Kidney epithelial cell (primary cell): ENCODE measurements around the gene CDC42. TPM values are rescaled to one million over a fixed set of nuclear protein-coding genes. Genes with fewer than 3 reads are reported as not detected.

Experiments
- DNase-seq: peaks from one replicate; pipeline ENCODE4 v3.0.0-alpha.2; 2010; ENCODE audit warnings: low read depth
- H3K27me3 ChIP-seq: 2 replicates; pipeline ENCODE4 v1.6.0; 2011; ENCODE audit warnings: low read length; ENCODE audit not compliant: control insufficient read depth, insufficient read depth
- H3K36me3 ChIP-seq: 2 replicates; pipeline ENCODE4 v1.5.1; 2011; ENCODE audit warnings: low read length; ENCODE audit not compliant: control insufficient read depth, insufficient read depth
- H3K4me3 ChIP-seq: 2 replicates; pipeline ENCODE4 v1.5.1; 2011; ENCODE audit warnings: low read depth, mild to moderate bottlenecking, control low read depth, low read length
- CTCF ChIP-seq: IDR thresholded peaks from 2 replicates; pipeline ENCODE4 v1.5.1; 2011; ENCODE audit warnings: mild to moderate bottlenecking, moderate library complexity, low read length, control low read depth, inconsistent platforms; ENCODE audit not compliant: insufficient read depth, poor library complexity, severe bottlenecking
- total RNA-seq: library from RNA; depleted of rRNA; stranded (reverse); fragments of >200 nt; gene quantifications from 2 replicates; pipeline ENCODE4 v1.2.3, GENCODE V29; 2015

Gene CDC42
- total RNA-seq, 1 donor from 2014 or later: 327 TPM

DNA sequence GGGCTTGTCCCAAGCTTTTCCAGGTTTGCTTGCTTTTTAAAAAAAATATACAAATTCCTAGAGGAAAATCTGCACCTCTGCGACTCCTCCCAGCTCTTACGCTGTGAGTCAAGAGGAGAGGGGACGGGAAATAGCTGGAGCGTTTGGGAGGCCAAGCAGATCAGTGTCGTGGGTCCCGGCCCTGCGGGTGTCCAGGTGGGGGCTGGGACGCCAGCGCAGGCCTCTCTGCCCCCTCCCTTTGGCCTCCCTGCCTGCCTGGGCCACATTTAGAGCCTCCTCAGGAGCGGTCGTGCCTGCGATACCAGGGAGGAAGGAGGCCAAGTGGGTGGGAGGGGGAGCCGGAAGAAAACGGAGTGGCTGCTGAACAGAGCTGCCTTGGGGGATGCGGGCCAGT lies 81.4 kb downstream of the CDC42 start:
- no peaks in the 10 kb centered on the region for H3K36me3 ChIP-seq
- DNase-seq: no peak
- TF ChIP-seq CTCF: no peak
- no peak overlapping the region for H3K4me3 ChIP-seq
- peaks cover 16% of the 10 kb centered on the region for H3K27me3 ChIP-seq

- Histone ChIP-seq H3K36me3 (no peaks in the 10 kb centered on the region), H3K4me3 (no peak overlapping the region), H3K27me3 (peaks cover 42% of the 10 kb centered on the region)
- no peak for TF ChIP-seq CTCF
- DNase-seq: no peak
These were observed 84.7 kb downstream of the CDC42 start for GRCh38 chr1:22137004-22137720.

GRCh38 chr1:22139066-22139594 lies 86.6 kb downstream of the CDC42 start:
- Histone ChIP-seq H3K27me3 (peaks cover 50% of the 10 kb centered on the region), H3K4me3 (no peak overlapping the region), H3K36me3 (no peaks in the 10 kb centered on the region)
- TF ChIP-seq CTCF: no peak
- DNase-seq: no peak

DNA sequence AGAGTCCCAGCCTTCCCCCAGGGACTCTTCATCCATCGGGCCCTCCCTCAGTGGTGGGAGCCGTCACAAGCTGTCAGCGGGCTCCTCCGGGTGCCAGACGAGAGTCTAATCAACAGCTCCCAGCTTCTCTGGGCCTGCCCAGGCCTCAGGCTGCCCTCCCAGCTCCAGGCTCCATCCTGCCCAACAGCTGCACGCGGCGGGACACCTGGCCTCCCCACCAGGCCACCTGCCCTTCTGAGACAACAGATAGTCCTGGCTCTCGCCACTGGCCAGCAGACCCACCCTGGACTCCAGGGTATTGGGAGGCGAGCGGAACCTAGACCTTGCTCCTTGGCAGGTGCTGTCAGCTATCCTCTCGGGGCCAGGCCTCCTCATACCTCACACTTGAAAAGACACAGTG lies 87.3 kb downstream of the CDC42 start:
- H3K4me3 ChIP-seq: no peak overlapping the region
- no peak for TF ChIP-seq CTCF
- H3K27me3 ChIP-seq: peaks cover 55% of the 10 kb centered on the region
- no peak for DNase-seq
- H3K36me3 ChIP-seq: no peaks in the 10 kb centered on the region

Other genes starting within 250 kb of the CDC42 start
- gene LDLRAD2, start 240.4 kb upstream of the CDC42 start, total RNA-seq: not detected in 2 replicates
- 122 and 152 TPM in 2 replicates for gene HSPG2, start 115.4 kb upstream of the CDC42 start, total RNA-seq
- not detected in 2 replicates for gene CELA3B, start 75.7 kb upstream of the CDC42 start, total RNA-seq
- gene CELA3A, start 51.1 kb upstream of the CDC42 start, total RNA-seq: not detected in 2 replicates
- 0.14 and 0.58 TPM in 2 replicates for gene WNT4, start 90.4 kb downstream of the CDC42 start, total RNA-seq